Neural cell (in vitro differentiated cells): ENCODE data around the gene DPF3.

Source experiments
- CTCF ChIP-seq: fragments of 450-650 bp; IDR thresholded peaks from 2 replicates; pipeline ENCODE4 v1.5.1; 2014; ENCODE audit warnings: antibody characterized with exemption, mild to moderate bottlenecking, moderate library complexity; ENCODE audit not compliant: poor library complexity, severe bottlenecking
- EP300 ChIP-seq: fragments of 450-650 bp; conservative IDR thresholded peaks from 2 replicates; pipeline ENCODE4 v1.6.1; 2014; ENCODE audit warnings: antibody characterized with exemption, mild to moderate bottlenecking, moderate library complexity; ENCODE audit not compliant: poor library complexity, severe bottlenecking
- MXI1 ChIP-seq: fragments of 450-650 bp; conservative IDR thresholded peaks from 2 replicates; pipeline ENCODE4 v1.6.1; 2014; ENCODE audit warnings: antibody characterized with exemption, mild to moderate bottlenecking; ENCODE audit not compliant: poor library complexity, severe bottlenecking
- POLR2AphosphoS5 ChIP-seq: IDR thresholded peaks from 2 replicates; pipeline ENCODE4 v1.6.1; 2012
- RAD21 ChIP-seq: fragments of 450-650 bp; conservative IDR thresholded peaks from 2 replicates; pipeline ENCODE4 v1.6.1; 2014; ENCODE audit warnings: antibody characterized with exemption, mild to moderate bottlenecking, moderate library complexity

- TF ChIP-seq EP300 (no peak), CTCF (no peak), MXI1 (no peak), RAD21 (no peak), POLR2AphosphoS5 (no peak)
Measured at GRCh38 chr14:72591391-72591790, 302.5 kb downstream of the DPF3 start.
